H1 (cell line): Measurements from ENCODE around the gene SELPLG. TPM values are rescaled to one million over a fixed set of nuclear protein-coding genes. Genes with fewer than 3 reads are reported as not detected.

Experiments
- BACH1 ChIP-seq: IDR thresholded peaks from 2 replicates; pipeline ENCODE4 v1.6.1; 2012; ENCODE audit warnings: low read length, improper control_type of control experiment
- CHD1 ChIP-seq: IDR thresholded peaks from 2 replicates; pipeline ENCODE4 v1.6.1; 2012; ENCODE audit warnings: low read depth, low read length, improper control_type of control experiment
- JUND ChIP-seq: IDR thresholded peaks from 2 replicates; pipeline ENCODE4 v1.6.1; 2011; ENCODE audit warnings: mild to moderate bottlenecking, improper control_type of control experiment, low read length
- MAFK ChIP-seq: IDR thresholded peaks from 2 replicates; pipeline ENCODE4 v1.6.1; 2012; ENCODE audit warnings: low read depth, mild to moderate bottlenecking, improper control_type of control experiment, low read length
- PHF8 ChIP-seq: fragments of 200-600 bp; sonication (generic); conservative IDR thresholded peaks from 2 replicates; pipeline ENCODE4 v1.7.1; 2012; ENCODE audit warnings: low read depth, mild to moderate bottlenecking, inconsistent platforms, low read length, moderate library complexity
- POLR2A ChIP-seq, 2 experiments: IDR thresholded peaks; 1 replicate in 1 of 2; 2 replicates in 1 of 2; pipeline ENCODE4 v1.6.1; 2011; ENCODE audit warnings: low read depth in 2 of 2, low read length in 2 of 2, mild to moderate bottlenecking in 2 of 2; ENCODE audit errors: control extremely low read depth in 1 of 2
- SP4 ChIP-seq: IDR thresholded peaks from 2 replicates; pipeline ENCODE4 v1.6.1; 2012; ENCODE audit warnings: low read length, inconsistent platforms
- TAF1 ChIP-seq: IDR thresholded peaks from 2 replicates; pipeline ENCODE4 v1.6.1; 2011; ENCODE audit warnings: mild to moderate bottlenecking, low read depth, low read length
- polyA plus RNA-seq, 7 experiments: library from polyadenylated mRNA; depleted of rRNA in 3 of 7; stranded (reverse) in 5 of 7; unstranded in 2 of 7; fragments of >200 nt in 5 of 7; fragments of 200-250 nt in 2 of 7; gene quantifications; 1 replicate in 5 of 7; 2 replicates in 1 of 7; 4 replicates in 1 of 7; pipeline versions ENCODE4 v1.2.1 to v1.2.3, GENCODE V29; 2011 to 2013; ENCODE audit warnings: missing spikeins in 2 of 7, mixed read lengths in 2 of 7
- total RNA-seq: library from RNA; stranded (reverse); fragmentation: NEBNext Ultra II Directional; extraction: Animal tissue kit (Norgen Biotek cat#: 25700); gene quantifications from 2 replicates; pipeline ENCODE4 v1.2.1, GENCODE V29; 2021
- TF ChIP-seq, protein P1 (sequence below): fragments of 300-600 bp; sonication (generic); IDR thresholded peaks from 2 replicates; pipeline ENCODE4 v1.7.1; 2012; ENCODE audit warnings: low read length, moderate library complexity, mild to moderate bottlenecking, inconsistent platforms; ENCODE audit not compliant: insufficient replicate concordance

The SELPLG gene
- total and polyA plus RNA-seq, 2 of the 8 experiments (the other 6 are each of a cell fraction or from before 2014, with no cell fraction given): 0.18 TPM; not detected in 1

DNA sequence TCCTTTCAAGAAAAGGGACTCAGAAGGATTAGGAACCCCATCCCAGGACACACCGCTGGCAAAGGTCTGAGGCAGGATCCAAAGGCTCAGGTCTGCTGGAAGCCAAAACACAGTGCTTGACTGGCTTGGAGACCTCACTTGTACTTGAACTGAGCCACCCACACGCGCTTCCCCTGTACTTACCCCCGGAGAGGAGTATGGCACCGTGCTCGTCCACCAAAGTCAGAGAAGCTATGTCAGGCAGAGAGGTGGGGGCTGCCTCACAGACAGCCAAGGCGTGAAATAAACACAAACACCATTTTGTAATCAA, 11.1 kb upstream of the SELPLG start (continued):
- TF ChIP-seq, protein P1, sequence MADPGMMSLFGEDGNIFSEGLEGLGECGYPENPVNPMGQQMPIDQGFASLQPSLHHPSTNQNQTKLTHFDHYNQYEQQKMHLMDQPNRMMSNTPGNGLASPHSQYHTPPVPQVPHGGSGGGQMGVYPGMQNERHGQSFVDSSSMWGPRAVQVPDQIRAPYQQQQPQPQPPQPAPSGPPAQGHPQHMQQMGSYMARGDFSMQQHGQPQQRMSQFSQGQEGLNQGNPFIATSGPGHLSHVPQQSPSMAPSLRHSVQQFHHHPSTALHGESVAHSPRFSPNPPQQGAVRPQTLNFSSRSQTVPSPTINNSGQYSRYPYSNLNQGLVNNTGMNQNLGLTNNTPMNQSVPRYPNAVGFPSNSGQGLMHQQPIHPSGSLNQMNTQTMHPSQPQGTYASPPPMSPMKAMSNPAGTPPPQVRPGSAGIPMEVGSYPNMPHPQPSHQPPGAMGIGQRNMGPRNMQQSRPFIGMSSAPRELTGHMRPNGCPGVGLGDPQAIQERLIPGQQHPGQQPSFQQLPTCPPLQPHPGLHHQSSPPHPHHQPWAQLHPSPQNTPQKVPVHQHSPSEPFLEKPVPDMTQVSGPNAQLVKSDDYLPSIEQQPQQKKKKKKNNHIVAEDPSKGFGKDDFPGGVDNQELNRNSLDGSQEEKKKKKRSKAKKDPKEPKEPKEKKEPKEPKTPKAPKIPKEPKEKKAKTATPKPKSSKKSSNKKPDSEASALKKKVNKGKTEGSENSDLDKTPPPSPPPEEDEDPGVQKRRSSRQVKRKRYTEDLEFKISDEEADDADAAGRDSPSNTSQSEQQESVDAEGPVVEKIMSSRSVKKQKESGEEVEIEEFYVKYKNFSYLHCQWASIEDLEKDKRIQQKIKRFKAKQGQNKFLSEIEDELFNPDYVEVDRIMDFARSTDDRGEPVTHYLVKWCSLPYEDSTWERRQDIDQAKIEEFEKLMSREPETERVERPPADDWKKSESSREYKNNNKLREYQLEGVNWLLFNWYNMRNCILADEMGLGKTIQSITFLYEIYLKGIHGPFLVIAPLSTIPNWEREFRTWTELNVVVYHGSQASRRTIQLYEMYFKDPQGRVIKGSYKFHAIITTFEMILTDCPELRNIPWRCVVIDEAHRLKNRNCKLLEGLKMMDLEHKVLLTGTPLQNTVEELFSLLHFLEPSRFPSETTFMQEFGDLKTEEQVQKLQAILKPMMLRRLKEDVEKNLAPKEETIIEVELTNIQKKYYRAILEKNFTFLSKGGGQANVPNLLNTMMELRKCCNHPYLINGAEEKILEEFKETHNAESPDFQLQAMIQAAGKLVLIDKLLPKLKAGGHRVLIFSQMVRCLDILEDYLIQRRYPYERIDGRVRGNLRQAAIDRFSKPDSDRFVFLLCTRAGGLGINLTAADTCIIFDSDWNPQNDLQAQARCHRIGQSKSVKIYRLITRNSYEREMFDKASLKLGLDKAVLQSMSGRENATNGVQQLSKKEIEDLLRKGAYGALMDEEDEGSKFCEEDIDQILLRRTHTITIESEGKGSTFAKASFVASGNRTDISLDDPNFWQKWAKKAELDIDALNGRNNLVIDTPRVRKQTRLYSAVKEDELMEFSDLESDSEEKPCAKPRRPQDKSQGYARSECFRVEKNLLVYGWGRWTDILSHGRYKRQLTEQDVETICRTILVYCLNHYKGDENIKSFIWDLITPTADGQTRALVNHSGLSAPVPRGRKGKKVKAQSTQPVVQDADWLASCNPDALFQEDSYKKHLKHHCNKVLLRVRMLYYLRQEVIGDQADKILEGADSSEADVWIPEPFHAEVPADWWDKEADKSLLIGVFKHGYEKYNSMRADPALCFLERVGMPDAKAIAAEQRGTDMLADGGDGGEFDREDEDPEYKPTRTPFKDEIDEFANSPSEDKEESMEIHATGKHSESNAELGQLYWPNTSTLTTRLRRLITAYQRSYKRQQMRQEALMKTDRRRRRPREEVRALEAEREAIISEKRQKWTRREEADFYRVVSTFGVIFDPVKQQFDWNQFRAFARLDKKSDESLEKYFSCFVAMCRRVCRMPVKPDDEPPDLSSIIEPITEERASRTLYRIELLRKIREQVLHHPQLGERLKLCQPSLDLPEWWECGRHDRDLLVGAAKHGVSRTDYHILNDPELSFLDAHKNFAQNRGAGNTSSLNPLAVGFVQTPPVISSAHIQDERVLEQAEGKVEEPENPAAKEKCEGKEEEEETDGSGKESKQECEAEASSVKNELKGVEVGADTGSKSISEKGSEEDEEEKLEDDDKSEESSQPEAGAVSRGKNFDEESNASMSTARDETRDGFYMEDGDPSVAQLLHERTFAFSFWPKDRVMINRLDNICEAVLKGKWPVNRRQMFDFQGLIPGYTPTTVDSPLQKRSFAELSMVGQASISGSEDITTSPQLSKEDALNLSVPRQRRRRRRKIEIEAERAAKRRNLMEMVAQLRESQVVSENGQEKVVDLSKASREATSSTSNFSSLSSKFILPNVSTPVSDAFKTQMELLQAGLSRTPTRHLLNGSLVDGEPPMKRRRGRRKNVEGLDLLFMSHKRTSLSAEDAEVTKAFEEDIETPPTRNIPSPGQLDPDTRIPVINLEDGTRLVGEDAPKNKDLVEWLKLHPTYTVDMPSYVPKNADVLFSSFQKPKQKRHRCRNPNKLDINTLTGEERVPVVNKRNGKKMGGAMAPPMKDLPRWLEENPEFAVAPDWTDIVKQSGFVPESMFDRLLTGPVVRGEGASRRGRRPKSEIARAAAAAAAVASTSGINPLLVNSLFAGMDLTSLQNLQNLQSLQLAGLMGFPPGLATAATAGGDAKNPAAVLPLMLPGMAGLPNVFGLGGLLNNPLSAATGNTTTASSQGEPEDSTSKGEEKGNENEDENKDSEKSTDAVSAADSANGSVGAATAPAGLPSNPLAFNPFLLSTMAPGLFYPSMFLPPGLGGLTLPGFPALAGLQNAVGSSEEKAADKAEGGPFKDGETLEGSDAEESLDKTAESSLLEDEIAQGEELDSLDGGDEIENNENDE: no peak
- TF ChIP-seq MAFK (no peak), BACH1 (no peak), PHF8 (no peak), CHD1 (no peak), TAF1 (no peak), POLR2A (IDR thresholded peaks at IDR 0.05; ENCODE audit: control extremely low read depth in 1 of 2, low read depth in 2 of 2, low read length in 2 of 2) (no peak), SP4 (no peak), JUND (no peak)
